Chondrocyte (in vitro differentiated cells): ENCODE data around the gene ABI1. TPM values are rescaled to one million over a fixed set of nuclear protein-coding genes. Genes with fewer than 3 reads are reported as not detected.
"Not testable (repeated sequence)": the region's sequence is repeated elsewhere in the genome, so short reads cannot be mapped to it uniquely, and the experiment has no call there.

ENCODE experiments used
- DNase-seq: peaks from one replicate; pipeline ENCODE4 v3.0.0; 2021; ENCODE audit warnings: mixed read lengths, low spot score
- H3K27ac Mint-ChIP-seq: one replicate; pipeline ENCODE4 v1.8.0; 2021; ENCODE audit warnings: mild to moderate bottlenecking, moderate library complexity, mixed read lengths; ENCODE audit not compliant: unreplicated experiment
- H3K27me3 Mint-ChIP-seq: 2 replicates; pipeline ENCODE4 v1.8.0; 2021; ENCODE audit warnings: low read depth, mixed read lengths
- H3K36me3 Mint-ChIP-seq: 2 replicates; pipeline ENCODE4 v1.8.0; 2021; ENCODE audit warnings: low read depth, mixed read lengths
- H3K4me1 Mint-ChIP-seq: 2 replicates; pipeline ENCODE4 v1.8.0; 2021; ENCODE audit warnings: low read depth, mild to moderate bottlenecking, mixed read lengths
- H3K4me3 Mint-ChIP-seq: one replicate; pipeline ENCODE4 v1.8.0; 2021; ENCODE audit warnings: mild to moderate bottlenecking, moderate library complexity, mixed read lengths; ENCODE audit not compliant: unreplicated experiment
- H3K9me3 Mint-ChIP-seq: 2 replicates; pipeline ENCODE4 v1.8.0; 2021; ENCODE audit warnings: low read depth, mixed read lengths
- CTCF ChIP-seq: fragments of 200-600 bp; sonication (generic); IDR thresholded peaks from 2 replicates; pipeline ENCODE4 v1.5.0; 2021; ENCODE audit warnings: antibody characterized with exemption, mild to moderate bottlenecking, moderate library complexity
- total RNA-seq: library from RNA; stranded (reverse); gene quantifications from 3 replicates; pipeline ENCODE4 v1.2.1, GENCODE V29; 2021

Gene ABI1
- total RNA-seq, 1 donor from 2014 or later = 51.9 TPM

DNA sequence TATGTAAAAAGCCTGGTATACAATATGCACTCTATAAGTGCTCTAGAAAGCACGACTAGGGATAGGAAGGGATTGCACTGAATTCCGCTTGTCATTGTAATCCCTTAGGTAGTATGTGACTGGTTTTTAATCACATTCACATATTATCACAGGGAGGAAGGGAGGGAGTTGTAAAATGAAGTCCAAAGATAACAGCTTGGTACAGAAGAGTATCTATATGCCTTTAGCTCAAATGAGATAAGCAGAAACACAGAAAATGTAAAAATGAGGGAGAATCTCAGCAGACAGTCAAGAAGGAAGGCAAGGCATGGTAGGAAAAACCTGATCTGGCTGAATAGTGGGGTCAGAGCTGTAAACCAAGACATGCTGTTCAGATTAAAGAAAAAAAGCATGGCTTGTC lies 63.4 kb downstream of the ABI1 start:
- Mint-ChIP-seq H3K36me3 (no peaks in the 10 kb centered on the region), H3K4me1 (peaks cover 31% of the 10 kb centered on the region), H3K9me3 (peaks cover 8% of the 10 kb centered on the region), H3K27ac (no peak overlapping the region), H3K27me3 (no peaks in the 10 kb centered on the region), H3K4me3 (no peak overlapping the region)
- no peak for TF ChIP-seq CTCF
- DNase-seq = no peak

DNA sequence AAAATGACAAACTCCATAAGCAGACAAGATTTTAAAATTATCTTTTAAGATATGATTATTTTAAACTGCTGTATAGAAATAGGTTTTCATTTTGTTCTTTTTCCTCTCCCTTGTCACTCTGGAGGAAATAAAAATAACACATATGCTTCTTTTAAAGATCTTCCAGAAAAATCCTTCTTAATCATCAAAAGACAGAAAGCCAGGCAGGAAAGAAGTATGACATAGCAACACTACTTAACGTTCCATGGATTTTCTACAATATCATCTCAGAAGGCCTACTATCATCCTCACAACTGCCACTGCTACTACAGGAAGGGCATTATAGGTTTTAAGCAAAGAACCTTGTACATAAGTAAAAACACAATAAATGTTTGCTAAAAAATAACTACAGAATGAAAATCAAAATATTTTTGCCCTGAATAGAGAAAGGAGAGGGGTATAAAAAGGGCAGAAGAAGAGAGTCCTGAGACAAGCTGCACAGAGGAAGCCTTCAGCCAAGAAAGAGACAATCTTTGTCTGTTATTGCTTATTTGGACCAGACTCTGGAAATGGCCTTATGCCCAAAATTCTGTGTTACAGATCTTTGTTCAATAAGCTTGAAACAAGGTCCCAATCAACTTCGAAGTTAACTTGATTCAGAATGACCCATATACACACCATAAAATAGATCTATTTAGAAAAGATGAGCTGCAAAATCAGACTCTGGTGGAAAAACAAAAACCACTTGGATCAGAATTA lies 67.8 kb downstream of the ABI1 start:
- peaks cover 16% of the 10 kb centered on the region for H3K9me3 Mint-ChIP-seq
- no peak overlapping the region for H3K4me3 Mint-ChIP-seq
- H3K27me3 Mint-ChIP-seq = no peaks in the 10 kb centered on the region
- H3K4me1 Mint-ChIP-seq = peaks cover 46% of the 10 kb centered on the region
- peaks cover 4% of the 10 kb centered on the region for H3K36me3 Mint-ChIP-seq
- no peak for TF ChIP-seq CTCF
- H3K27ac Mint-ChIP-seq = peak overlapping the region; percentile 62
- DNase-seq = no peak

DNA sequence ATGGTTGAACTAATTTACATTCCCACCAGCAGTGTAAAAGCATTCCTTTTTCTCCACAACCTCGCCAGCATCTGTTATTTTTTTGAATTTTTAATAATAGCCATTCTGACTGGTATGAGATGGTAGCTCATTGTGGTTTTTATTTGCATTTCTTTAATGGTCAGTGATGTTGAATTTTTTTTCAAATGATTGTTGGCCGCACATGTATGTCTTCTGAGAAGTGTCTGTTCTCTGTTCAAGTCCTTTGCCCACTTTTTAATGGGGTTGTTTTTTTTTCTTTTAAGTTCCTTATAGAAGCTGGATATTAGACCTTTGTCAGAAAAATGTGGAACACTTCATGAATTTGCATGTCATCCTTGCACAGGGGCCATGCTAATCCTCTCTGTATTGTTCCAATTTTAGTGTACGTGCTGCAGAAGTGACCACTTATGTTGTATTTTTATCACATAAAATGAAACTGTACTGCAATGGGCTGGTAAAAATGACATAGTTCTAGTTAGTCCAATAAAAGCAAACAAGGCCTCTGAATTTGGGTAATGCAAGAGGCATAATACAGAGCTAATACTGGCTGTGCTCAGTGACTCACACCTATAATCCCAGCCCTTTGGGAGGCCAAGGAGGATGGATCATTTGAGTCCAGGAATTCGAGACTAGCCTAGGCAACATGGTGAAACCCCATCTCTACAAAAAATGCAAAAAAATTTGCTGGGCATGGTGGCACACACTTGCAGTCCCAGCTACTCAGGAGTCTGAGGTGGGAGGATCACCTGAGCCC lies 70.3 kb downstream of the ABI1 start:
- Mint-ChIP-seq H3K9me3 (peaks cover 12% of the 10 kb centered on the region), H3K4me1 (peaks cover 42% of the 10 kb centered on the region), H3K36me3 (peaks cover 4% of the 10 kb centered on the region), H3K4me3 (no peak overlapping the region), H3K27me3 (no peaks in the 10 kb centered on the region), H3K27ac (no peak overlapping the region)
- no peak for TF ChIP-seq CTCF
- DNase-seq = no peak

- not testable (repeated sequence) for H3K27ac Mint-ChIP-seq, H3K27me3 Mint-ChIP-seq, H3K9me3 Mint-ChIP-seq, DNase-seq, H3K4me3 Mint-ChIP-seq, H3K36me3 Mint-ChIP-seq
- H3K4me1 Mint-ChIP-seq = peaks cover 42% of the 10 kb centered on the region
Measured at GRCh38 chr10:26789779-26790178, 71.0 kb downstream of the ABI1 start.

DNA sequence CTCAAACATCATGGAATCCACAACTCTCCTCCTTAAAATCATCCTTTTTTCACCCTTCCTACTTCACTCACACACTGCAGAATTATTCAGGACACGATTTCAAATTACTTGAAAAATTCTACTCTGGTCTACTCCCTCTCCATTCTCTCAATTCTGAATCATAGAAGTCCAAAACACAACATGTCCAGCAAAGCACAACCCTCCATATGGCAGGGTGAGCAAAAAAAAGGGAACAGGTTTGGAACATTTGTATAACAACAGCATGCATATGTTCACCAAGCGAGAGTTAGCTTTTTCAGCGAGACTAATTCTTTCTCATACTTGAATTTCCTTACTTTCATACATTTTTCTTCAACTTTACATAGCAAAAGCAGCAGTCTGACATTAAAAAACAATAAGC lies 73.4 kb downstream of the ABI1 start:
- no peak overlapping the region for H3K27ac Mint-ChIP-seq
- DNase-seq = no peak
- peaks cover 31% of the 10 kb centered on the region for H3K4me1 Mint-ChIP-seq
- H3K36me3 Mint-ChIP-seq = peaks cover 4% of the 10 kb centered on the region
- peaks cover 8% of the 10 kb centered on the region for H3K9me3 Mint-ChIP-seq
- no peaks in the 10 kb centered on the region for H3K27me3 Mint-ChIP-seq
- no peak for TF ChIP-seq CTCF
- H3K4me3 Mint-ChIP-seq = no peak overlapping the region
